H1 (cell line): ENCODE results near the gene HILPDA. TPM values are rescaled to one million over a fixed set of nuclear protein-coding genes. Genes with fewer than 3 reads are reported as not detected.
"Not testable (repeated sequence)": the region's sequence is repeated elsewhere in the genome, so short reads cannot be mapped to it uniquely, and the experiment has no call there.

Experiments used
- CTCF ChIA-PET: fragments of 300-600 bp; sonication (Branson Sonifier 250); formaldehyde crosslinking; loops from one replicate; lab custom pipeline; 2021; ENCODE audit not compliant: partially characterized antibody; lab: Charles Lee
- POLR2A ChIA-PET: fragments of 300-600 bp; sonication (Branson Sonifier 250); formaldehyde crosslinking; loops from one replicate; lab custom pipeline; 2021; ENCODE audit warnings: inconsistent platforms; ENCODE audit not compliant: partially characterized antibody; lab: Charles Lee
- DNase-seq, 2 experiments: peaks; one replicate each; pipeline versions ENCODE4 v3.0.0 to v3.0.0-alpha.2; 2010 to 2022; ENCODE audit warnings: low spot score in 2 of 2, low read depth in 1 of 2, mixed read lengths in 1 of 2
- FAIRE-seq: peaks from 2 replicates; lab custom pipeline; 2011; peaks lifted over from hg19 to GRCh38; lab: Jason Lieb, UNC
- H2AFZ ChIP-seq: 2 replicates; pipeline ENCODE4 v1.8.1; 2012; ENCODE audit warnings: low read length, inconsistent platforms
- H2AK5ac ChIP-seq: 2 replicates; pipeline ENCODE4 v1.6.1; 2013; ENCODE audit warnings: low read depth, low read length
- H2BK120ac ChIP-seq: replicated peaks from 2 replicates; pipeline ENCODE3; 2013; ENCODE audit warnings: low read depth, low read length, inconsistent platforms
- H2BK12ac ChIP-seq: 2 replicates; pipeline ENCODE4 v1.6.1; 2013; ENCODE audit warnings: low read depth, low read length
- H2BK15ac ChIP-seq: 2 replicates; pipeline ENCODE4 v1.6.1; 2013; ENCODE audit warnings: low read length
- H2BK20ac ChIP-seq: 2 replicates; pipeline ENCODE4 v1.6.1; 2013; ENCODE audit warnings: low read length
- H2BK5ac ChIP-seq: 2 replicates; pipeline ENCODE4 v1.6.1; 2013; ENCODE audit warnings: low read depth, low read length
- H3K14ac ChIP-seq: 2 replicates; pipeline ENCODE4 v1.6.1; 2013; ENCODE audit warnings: inconsistent platforms; ENCODE audit not compliant: insufficient read length
- H3K18ac ChIP-seq: 2 replicates; pipeline ENCODE4 v1.6.1; 2013; ENCODE audit warnings: low read length; ENCODE audit errors: extremely low read depth
- H3K23ac ChIP-seq: 2 replicates; pipeline ENCODE4 v1.6.1; 2013; ENCODE audit warnings: inconsistent platforms; ENCODE audit not compliant: insufficient read length
- H3K23me2 ChIP-seq: 2 replicates; pipeline ENCODE4 v1.6.1; 2013; ENCODE audit warnings: low read depth, low read length
- H3K27ac ChIP-seq: 2 replicates; pipeline ENCODE4 v1.6.1; 2011; ENCODE audit warnings: low read depth, low read length, inconsistent platforms
- H3K27me3 ChIP-seq, 4 experiments: replicated peaks in 1 of 4; 1 replicate in 1 of 4; 2 replicates in 3 of 4; pipeline versions ENCODE4 v1.6.1 to v1.8.1; 2011 to 2013; ENCODE audit warnings: low read length in 3 of 4, mild to moderate bottlenecking in 3 of 4, inconsistent platforms in 2 of 4, mixed read lengths in 2 of 4, moderate library complexity in 1 of 4; ENCODE audit not compliant: control insufficient read depth in 3 of 4, insufficient read depth in 3 of 4; ENCODE audit errors: extremely low read depth in 1 of 4
- H3K36me3 ChIP-seq, 4 experiments: 2 replicates each; pipeline versions ENCODE4 v1.6.1 to v1.8.1; 2011 to 2013; ENCODE audit warnings: mild to moderate bottlenecking in 4 of 4, low read length in 3 of 4, moderate library complexity in 2 of 4, control low read depth in 1 of 4, inconsistent platforms in 1 of 4; ENCODE audit not compliant: insufficient read depth in 4 of 4, control insufficient read depth in 2 of 4
- H3K4ac ChIP-seq: replicated peaks from 2 replicates; pipeline ENCODE3; 2013; ENCODE audit warnings: low read length, low read depth, mixed read lengths, inconsistent platforms; ENCODE audit not compliant: insufficient read length
- H3K4me1 ChIP-seq, 4 experiments: replicated peaks in 1 of 4; 1 replicate in 1 of 4; 2 replicates in 3 of 4; pipeline versions ENCODE4 v1.6.1 to v1.8.1; 2011 to 2013; ENCODE audit warnings: low read length in 3 of 4, inconsistent platforms in 2 of 4, mixed read lengths in 1 of 4; ENCODE audit not compliant: insufficient read depth in 4 of 4, control insufficient read depth in 3 of 4
- H3K4me2 ChIP-seq, 2 experiments: 2 replicates each; pipeline versions ENCODE4 v1.6.1 to v1.8.1; 2011 to 2013; ENCODE audit warnings: low read depth in 2 of 2, low read length in 2 of 2, control low read depth in 1 of 2, inconsistent platforms in 1 of 2, mild to moderate bottlenecking in 1 of 2; ENCODE audit not compliant: insufficient read depth in 1 of 2
- H3K4me3 ChIP-seq, 4 experiments: fragments of 200-600, 300-600 bp in 1 of 4; sonication (generic), shearing (Covaris generic), sonication (Bioruptor Twin) in 1 of 4; 2 replicates each; pipeline versions ENCODE4 v1.5.1 to v1.8.1; 2011 to 2016; ENCODE audit warnings: low read length in 4 of 4, low read depth in 3 of 4, control low read depth in 2 of 4, inconsistent platforms in 2 of 4, mild to moderate bottlenecking in 2 of 4, mixed read lengths in 1 of 4, moderate library complexity in 1 of 4; ENCODE audit not compliant: insufficient read depth in 2 of 4; ENCODE audit errors: extremely low read depth in 1 of 4
- H3K56ac ChIP-seq: replicated peaks from 2 replicates; pipeline ENCODE3; 2013; ENCODE audit warnings: low read depth, mild to moderate bottlenecking, mixed read lengths, low read length, inconsistent platforms; ENCODE audit not compliant: insufficient read length
- H3K79me1 ChIP-seq: 2 replicates; pipeline ENCODE4 v1.6.1; 2013; ENCODE audit warnings: low read depth, low read length, control low read depth
- H3K79me2 ChIP-seq, 2 experiments: 2 replicates each; pipeline versions ENCODE4 v1.6.1 to v1.8.1; 2012 to 2013; ENCODE audit warnings: low read length in 2 of 2, mild to moderate bottlenecking in 2 of 2, inconsistent platforms in 1 of 2; ENCODE audit not compliant: insufficient read depth in 2 of 2, control insufficient read depth in 1 of 2
- H3K9ac ChIP-seq, 4 experiments: replicated peaks in 1 of 4; 1 replicate in 1 of 4; 2 replicates in 3 of 4; pipeline versions ENCODE4 v1.6.1 to v1.8.1; 2011 to 2013; ENCODE audit warnings: low read depth in 3 of 4, low read length in 3 of 4, control low read depth in 2 of 4, mild to moderate bottlenecking in 2 of 4, moderate library complexity in 2 of 4, inconsistent platforms in 1 of 4; ENCODE audit errors: extremely low read depth in 1 of 4
- H3K9me3 ChIP-seq, 2 experiments: 2 replicates each; pipeline versions ENCODE4 v1.6.1 to v1.8.1; 2012 to 2013; ENCODE audit warnings: mild to moderate bottlenecking in 2 of 2, moderate library complexity in 2 of 2, control low read depth in 1 of 2, inconsistent platforms in 1 of 2, low read depth in 1 of 2, low read length in 1 of 2, mixed read lengths in 1 of 2; ENCODE audit not compliant: insufficient read depth in 2 of 2
- H4K20me1 ChIP-seq, 2 experiments: replicated peaks in 1 of 2; 2 replicates each; pipeline versions ENCODE3 to v1.8.1; 2011 to 2013; ENCODE audit warnings: inconsistent platforms in 2 of 2, low read length in 2 of 2, mild to moderate bottlenecking in 1 of 2; ENCODE audit not compliant: insufficient read depth in 2 of 2, control insufficient read depth in 1 of 2
- H4K5ac ChIP-seq: 2 replicates; pipeline ENCODE4 v1.6.1; 2013; ENCODE audit warnings: low read length, low read depth, mixed read lengths, inconsistent platforms; ENCODE audit not compliant: insufficient read length
- H4K8ac ChIP-seq: 2 replicates; pipeline ENCODE4 v1.8.0; 2013; ENCODE audit warnings: mild to moderate bottlenecking, moderate library complexity, low read length, inconsistent platforms; ENCODE audit not compliant: insufficient read depth; ENCODE audit errors: extremely low read depth
- H4K91ac ChIP-seq: replicated peaks from 2 replicates; pipeline ENCODE3; 2013; ENCODE audit warnings: low read length, mixed read lengths, inconsistent platforms; ENCODE audit not compliant: insufficient read length
- WGBS, 2 experiments: shearing (Covaris generic) in 1 of 2; methylation state at CpG; one replicate each; pipeline versions ENCODE4 v1.1.6 to v1.1.7; 2013 to 2015; ENCODE audit warnings: low lambda C conversion rate in 2 of 2, mixed read lengths in 2 of 2, inconsistent platforms in 1 of 2, low coverage in 1 of 2, missing lambda C conversion rate in 1 of 2; ENCODE audit not compliant: insufficient replicate concordance in 2 of 2, insufficient coverage in 1 of 2, insufficient read length in 1 of 2; ENCODE audit errors: extremely low coverage in 1 of 2, missing lambda C conversion rate in 1 of 2; 5-methylcytosine and 5-hydroxymethylcytosine counted together
- polyA plus RNA-seq, 7 experiments: library from polyadenylated mRNA; depleted of rRNA in 3 of 7; stranded (reverse) in 5 of 7; unstranded in 2 of 7; fragments of >200 nt in 5 of 7; fragments of 200-250 nt in 2 of 7; gene quantifications; 1 replicate in 5 of 7; 2 replicates in 1 of 7; 4 replicates in 1 of 7; pipeline versions ENCODE4 v1.2.1 to v1.2.3, GENCODE V29; 2011 to 2013; ENCODE audit warnings: missing spikeins in 2 of 7, mixed read lengths in 2 of 7
- total RNA-seq: library from RNA; stranded (reverse); fragmentation: NEBNext Ultra II Directional; extraction: Animal tissue kit (Norgen Biotek cat#: 25700); gene quantifications from 2 replicates; pipeline ENCODE4 v1.2.1, GENCODE V29; 2021

The HILPDA gene
- total and polyA plus RNA-seq, 2 of the 8 experiments (the other 6 are each of a cell fraction or from before 2014, with no cell fraction given): 35.6 to 80.0 TPM

- FAIRE-seq, H3K27ac ChIP-seq, H2AK5ac ChIP-seq: not testable (repeated sequence)
These were observed 32.5 kb downstream of the HILPDA start for GRCh38 chr7:128488134-128488533.

More at GRCh38 chr7:128488134-128488533, 32.5 kb downstream of the HILPDA start:
- H3K9ac ChIP-seq, H2AFZ ChIP-seq, H2BK15ac ChIP-seq, H3K56ac ChIP-seq, H4K8ac ChIP-seq, H3K79me2 ChIP-seq, H2BK12ac ChIP-seq, H3K23me2 ChIP-seq, H3K27me3 ChIP-seq, H3K36me3 ChIP-seq, H4K5ac ChIP-seq, H3K79me1 ChIP-seq, H2BK120ac ChIP-seq, H3K4ac ChIP-seq, H3K23ac ChIP-seq, H3K18ac ChIP-seq, POLR2A ChIA-PET, DNase-seq, H4K91ac ChIP-seq, H3K4me2 ChIP-seq, H3K4me3 ChIP-seq, H4K20me1 ChIP-seq, CTCF ChIA-PET, H2BK5ac ChIP-seq, H2BK20ac ChIP-seq, H3K9me3 ChIP-seq, H3K4me1 ChIP-seq, H3K14ac ChIP-seq: not testable (repeated sequence)
- 95% methylated on average over 6 of the region's 6 CpGs; no CpG with 5 or more reads in 1 of the 2 experiments for WGBS, 2 experiments
